Measurements from ENCODE around the gene SUGCT. TPM values are rescaled to one million over a fixed set of nuclear protein-coding genes. Genes with fewer than 3 reads are reported as not detected.

SUGCT gene
- total and polyA plus RNA-seq, 2 of the 13 experiments (the other 11 are each of a cell fraction or from before 2014, with no cell fraction given) = 10.1 to 22.2 TPM

DNA sequence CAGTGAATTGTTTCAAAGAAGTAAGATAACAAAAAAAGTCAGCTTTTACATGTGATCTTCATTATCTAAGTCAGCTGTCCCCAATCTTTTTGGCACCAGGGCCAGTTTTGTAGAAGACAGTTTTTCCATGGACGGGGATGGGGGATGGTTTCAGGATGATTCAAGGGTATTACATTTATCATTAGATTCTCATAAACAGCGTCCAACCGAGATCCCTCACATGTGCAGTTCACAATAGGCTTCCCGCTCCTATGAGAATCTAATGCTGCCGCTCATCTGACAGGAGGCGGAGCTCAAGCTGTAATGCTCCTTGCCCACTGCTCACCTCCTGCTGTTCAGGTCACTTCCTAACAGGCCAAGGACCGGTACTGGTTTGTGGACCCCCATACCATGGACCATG is 607.5 kb downstream of the SUGCT start (continued):
- TF ChIP-seq, protein P1, sequence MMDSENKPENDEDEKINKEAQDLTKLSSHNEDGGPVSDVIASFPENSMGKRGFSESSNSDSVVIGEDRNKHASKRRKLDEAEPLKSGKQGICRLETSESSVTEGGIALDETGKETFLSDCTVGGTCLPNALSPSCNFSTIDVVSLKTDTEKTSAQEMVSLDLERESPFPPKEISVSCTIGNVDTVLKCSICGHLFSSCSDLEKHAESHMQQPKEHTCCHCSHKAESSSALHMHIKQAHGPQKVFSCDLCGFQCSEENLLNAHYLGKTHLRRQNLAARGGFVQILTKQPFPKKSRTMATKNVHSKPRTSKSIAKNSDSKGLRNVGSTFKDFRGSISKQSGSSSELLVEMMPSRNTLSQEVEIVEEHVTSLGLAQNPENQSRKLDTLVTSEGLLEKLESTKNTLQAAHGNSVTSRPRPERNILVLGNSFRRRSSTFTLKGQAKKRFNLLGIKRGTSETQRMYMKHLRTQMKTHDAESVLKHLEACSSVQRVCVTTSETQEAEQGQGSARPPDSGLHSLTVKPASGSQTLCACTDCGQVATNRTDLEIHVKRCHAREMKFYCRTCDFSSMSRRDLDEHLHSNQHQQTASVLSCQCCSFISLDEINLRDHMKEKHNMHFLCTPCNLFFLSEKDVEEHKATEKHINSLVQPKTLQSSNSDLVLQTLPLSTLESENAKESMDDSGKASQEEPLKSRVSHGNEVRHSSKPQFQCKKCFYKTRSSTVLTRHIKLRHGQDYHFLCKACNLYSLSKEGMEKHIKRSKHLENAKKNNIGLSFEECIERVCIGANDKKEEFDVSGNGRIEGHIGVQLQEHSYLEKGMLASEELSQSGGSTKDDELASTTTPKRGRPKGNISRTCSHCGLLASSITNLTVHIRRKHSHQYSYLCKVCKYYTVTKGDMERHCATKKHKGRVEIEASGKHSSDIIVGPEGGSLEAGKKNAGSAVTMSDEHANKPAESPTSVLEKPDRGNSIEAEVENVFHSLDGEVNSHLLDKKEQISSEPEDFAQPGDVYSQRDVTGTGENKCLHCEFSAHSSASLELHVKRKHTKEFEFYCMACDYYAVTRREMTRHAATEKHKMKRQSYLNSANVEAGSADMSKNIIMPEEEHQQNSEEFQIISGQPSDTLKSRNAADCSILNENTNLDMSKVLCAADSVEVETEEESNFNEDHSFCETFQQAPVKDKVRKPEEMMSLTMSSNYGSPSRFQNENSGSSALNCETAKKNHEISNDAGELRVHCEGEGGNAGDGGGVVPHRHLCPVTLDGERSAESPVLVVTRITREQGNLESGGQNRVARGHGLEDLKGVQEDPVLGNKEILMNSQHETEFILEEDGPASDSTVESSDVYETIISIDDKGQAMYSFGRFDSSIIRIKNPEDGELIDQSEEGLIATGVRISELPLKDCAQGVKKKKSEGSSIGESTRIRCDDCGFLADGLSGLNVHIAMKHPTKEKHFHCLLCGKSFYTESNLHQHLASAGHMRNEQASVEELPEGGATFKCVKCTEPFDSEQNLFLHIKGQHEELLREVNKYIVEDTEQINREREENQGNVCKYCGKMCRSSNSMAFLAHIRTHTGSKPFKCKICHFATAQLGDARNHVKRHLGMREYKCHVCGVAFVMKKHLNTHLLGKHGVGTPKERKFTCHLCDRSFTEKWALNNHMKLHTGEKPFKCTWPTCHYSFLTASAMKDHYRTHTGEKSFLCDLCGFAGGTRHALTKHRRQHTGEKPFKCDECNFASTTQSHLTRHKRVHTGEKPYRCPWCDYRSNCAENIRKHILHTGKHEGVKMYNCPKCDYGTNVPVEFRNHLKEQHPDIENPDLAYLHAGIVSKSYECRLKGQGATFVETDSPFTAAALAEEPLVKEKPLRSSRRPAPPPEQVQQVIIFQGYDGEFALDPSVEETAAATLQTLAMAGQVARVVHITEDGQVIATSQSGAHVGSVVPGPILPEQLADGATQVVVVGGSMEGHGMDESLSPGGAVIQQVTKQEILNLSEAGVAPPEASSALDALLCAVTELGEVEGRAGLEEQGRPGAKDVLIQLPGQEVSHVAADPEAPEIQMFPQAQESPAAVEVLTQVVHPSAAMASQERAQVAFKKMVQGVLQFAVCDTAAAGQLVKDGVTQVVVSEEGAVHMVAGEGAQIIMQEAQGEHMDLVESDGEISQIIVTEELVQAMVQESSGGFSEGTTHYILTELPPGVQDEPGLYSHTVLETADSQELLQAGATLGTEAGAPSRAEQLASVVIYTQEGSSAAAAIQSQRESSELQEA (CRISPR knock-in tag; IDR thresholded peaks at IDR 0.05; ENCODE audit: not compliant biosample characterization) = no peak

DNA sequence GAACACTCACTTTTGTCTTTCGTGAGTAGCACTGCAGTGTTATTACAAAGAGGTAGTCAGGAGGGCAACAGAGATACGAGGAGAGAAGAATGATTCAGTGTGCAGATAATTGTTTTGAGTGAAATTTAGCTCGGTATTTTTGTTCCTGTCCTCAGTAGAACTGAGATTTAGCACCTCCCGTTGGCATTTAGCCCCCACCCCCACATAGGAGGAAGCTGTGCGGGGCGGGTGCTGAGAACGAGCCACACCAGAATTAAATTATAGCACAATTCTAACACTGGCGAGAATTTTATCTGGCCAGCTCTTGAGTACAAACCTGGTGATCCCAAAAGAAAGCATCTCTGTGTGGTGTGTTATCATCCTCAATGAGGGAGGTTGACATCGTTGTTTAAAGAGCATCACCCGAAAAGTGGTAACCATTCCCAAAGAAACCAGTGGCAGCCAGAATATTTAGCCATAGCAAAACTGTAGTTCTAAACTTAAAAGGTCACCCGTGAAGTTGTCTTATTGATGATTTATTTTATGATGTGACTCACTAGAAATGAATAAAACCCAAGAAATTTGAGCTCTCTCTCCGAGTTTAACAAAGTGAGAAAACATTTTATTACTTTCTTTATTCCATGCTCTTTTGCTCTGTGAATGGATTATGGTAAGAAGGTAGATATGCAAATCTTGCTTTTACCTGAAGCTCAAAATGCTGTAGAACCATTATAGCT is 612.2 kb downstream of the SUGCT start:
- no peak overlapping the region for H3K9ac ChIP-seq (ENCODE audit: insufficient read depth, low read depth, low read length)
- no peaks in the 10 kb centered on the region for H3K27me3 ChIP-seq (ENCODE audit: control insufficient read depth in 1 of 2, insufficient read depth in 2 of 2, low read length in 2 of 2)
- POLR2A ChIA-PET = no interaction called here
- ATAC-seq (no peak), FAIRE-seq (no peak), DNase-seq (ENCODE audit: low spot score) (no peak)
- CTCF ChIA-PET (ENCODE audit: low intra/inter-chr PET ratio, low total read pairs) = no interaction called here
- H3K79me2 ChIP-seq (ENCODE audit: insufficient read depth, low read length) = no peaks in the 10 kb centered on the region
- H3K4me1 ChIP-seq (ENCODE audit: insufficient read depth, low read length) = no peaks in the 10 kb centered on the region
- no peak overlapping the region for H3K27ac ChIP-seq (ENCODE audit: extremely low read length, insufficient read depth, low read length)
- BruUV-seq (replicated peaks) = no TSS peak
- H4K20me1 ChIP-seq (ENCODE audit: insufficient read depth, low read length) = no peaks in the 10 kb centered on the region
- WGBS (ENCODE audit: low lambda C conversion rate) = 90% methylated on average over 12 of the region's 12 CpGs
- no peak overlapping the region for H2AFZ ChIP-seq (ENCODE audit: low read length)
- H3K9me3 ChIP-seq (ENCODE audit: low read length) = no peaks in the 10 kb centered on the region
- in situ Hi-C loops (cut with HindIII; ENCODE audit: extremely low pct_ligation_motif_present, low pct_unique_long_range_greater_than_20kb) = no loop called here
- H3K4me2 ChIP-seq (ENCODE audit: low read depth, low read length) = no peak overlapping the region
- intact Hi-C loops (cut with micrococcal nuclease; ENCODE audit: unreplicated experiment) = no loop called here
- H3K36me3 ChIP-seq (replicated peaks in 1 of 2; ENCODE audit: control insufficient read depth in 1 of 2, insufficient read depth in 2 of 2, low read length in 2 of 2) = no peaks in the 10 kb centered on the region
- no peak overlapping the region for H3K4me3 ChIP-seq (replicated peaks in 1 of 3; ENCODE audit: insufficient read depth in 1 of 3, low read depth in 2 of 3, low read length in 3 of 3)
- TF ChIP-seq RFXAP (CRISPR knock-in tag; IDR thresholded peaks at IDR 0.05; ENCODE audit: borderline replicate concordance) = no peak
- TF ChIP-seq ZFP41 (CRISPR knock-in tag; IDR thresholded peaks at IDR 0.05; ENCODE audit: borderline replicate concordance) = no peak
- TF ChIP-seq ZNF136 (CRISPR knock-in tag; IDR thresholded peaks at IDR 0.05; ENCODE audit: low read depth) = no peak
- TF ChIP-seq, protein P2, sequence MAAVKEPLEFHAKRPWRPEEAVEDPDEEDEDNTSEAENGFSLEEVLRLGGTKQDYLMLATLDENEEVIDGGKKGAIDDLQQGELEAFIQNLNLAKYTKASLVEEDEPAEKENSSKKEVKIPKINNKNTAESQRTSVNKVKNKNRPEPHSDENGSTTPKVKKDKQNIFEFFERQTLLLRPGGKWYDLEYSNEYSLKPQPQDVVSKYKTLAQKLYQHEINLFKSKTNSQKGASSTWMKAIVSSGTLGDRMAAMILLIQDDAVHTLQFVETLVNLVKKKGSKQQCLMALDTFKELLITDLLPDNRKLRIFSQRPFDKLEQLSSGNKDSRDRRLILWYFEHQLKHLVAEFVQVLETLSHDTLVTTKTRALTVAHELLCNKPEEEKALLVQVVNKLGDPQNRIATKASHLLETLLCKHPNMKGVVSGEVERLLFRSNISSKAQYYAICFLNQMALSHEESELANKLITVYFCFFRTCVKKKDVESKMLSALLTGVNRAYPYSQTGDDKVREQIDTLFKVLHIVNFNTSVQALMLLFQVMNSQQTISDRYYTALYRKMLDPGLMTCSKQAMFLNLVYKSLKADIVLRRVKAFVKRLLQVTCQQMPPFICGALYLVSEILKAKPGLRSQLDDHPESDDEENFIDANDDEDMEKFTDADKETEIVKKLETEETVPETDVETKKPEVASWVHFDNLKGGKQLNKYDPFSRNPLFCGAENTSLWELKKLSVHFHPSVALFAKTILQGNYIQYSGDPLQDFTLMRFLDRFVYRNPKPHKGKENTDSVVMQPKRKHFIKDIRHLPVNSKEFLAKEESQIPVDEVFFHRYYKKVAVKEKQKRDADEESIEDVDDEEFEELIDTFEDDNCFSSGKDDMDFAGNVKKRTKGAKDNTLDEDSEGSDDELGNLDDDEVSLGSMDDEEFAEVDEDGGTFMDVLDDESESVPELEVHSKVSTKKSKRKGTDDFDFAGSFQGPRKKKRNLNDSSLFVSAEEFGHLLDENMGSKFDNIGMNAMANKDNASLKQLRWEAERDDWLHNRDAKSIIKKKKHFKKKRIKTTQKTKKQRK (IDR thresholded peaks at IDR 0.05; ENCODE audit: low read length) = no peak
- no peak for TF ChIP-seq ZNF562 (CRISPR knock-in tag; IDR thresholded peaks at IDR 0.05; ENCODE audit: borderline replicate concordance)
- TF ChIP-seq, protein P3, sequence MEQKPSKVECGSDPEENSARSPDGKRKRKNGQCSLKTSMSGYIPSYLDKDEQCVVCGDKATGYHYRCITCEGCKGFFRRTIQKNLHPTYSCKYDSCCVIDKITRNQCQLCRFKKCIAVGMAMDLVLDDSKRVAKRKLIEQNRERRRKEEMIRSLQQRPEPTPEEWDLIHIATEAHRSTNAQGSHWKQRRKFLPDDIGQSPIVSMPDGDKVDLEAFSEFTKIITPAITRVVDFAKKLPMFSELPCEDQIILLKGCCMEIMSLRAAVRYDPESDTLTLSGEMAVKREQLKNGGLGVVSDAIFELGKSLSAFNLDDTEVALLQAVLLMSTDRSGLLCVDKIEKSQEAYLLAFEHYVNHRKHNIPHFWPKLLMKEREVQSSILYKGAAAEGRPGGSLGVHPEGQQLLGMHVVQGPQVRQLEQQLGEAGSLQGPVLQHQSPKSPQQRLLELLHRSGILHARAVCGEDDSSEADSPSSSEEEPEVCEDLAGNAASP (CRISPR knock-in tag; IDR thresholded peaks at IDR 0.05; ENCODE audit: borderline replicate concordance) = no peak
- TF ChIP-seq ZNF12 (CRISPR knock-in tag; IDR thresholded peaks at IDR 0.05) = no peak
